ENCODE data around the gene THBS3. TPM values are rescaled to one million over a fixed set of nuclear protein-coding genes. Genes with fewer than 3 reads are reported as not detected.

Gene THBS3
- total RNA-seq, 1 donor from 2014 or later, result 118 TPM

DNA sequence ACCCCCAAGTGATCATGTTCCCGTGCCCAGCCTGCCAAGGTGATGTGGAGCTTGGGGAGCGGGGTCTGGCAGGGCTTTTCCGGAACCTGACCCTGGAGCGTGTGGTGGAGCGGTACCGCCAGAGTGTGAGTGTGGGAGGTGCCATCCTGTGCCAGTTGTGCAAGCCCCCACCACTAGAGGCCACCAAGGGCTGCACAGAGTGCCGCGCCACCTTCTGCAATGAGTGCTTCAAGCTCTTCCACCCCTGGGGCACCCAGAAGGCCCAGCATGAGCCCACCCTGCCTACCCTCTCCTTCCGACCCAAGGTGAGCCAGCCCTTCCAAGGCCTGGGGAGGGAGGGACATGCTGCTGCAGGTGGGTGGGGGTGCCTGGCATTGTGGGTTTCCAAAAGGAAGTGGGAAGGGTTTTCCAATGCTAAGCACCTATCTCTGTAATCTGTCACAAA, 31.7 kb downstream of the THBS3 start:
- Mint-ChIP-seq H3K27me3 (ENCODE audit: low read depth) (no peaks in the 10 kb centered on the region), H3K4me3 (ENCODE audit: unreplicated experiment) (no peak overlapping the region), H3K27ac (ENCODE audit: unreplicated experiment) (peak overlapping the region; percentile 75), H3K36me3 (ENCODE audit: low read depth) (peaks cover 17% of the 10 kb centered on the region), H3K9me3 (ENCODE audit: low read depth) (no peaks in the 10 kb centered on the region), H3K4me1 (ENCODE audit: low read depth) (peaks cover 49% of the 10 kb centered on the region)
- DNase-seq (ENCODE audit: low spot score), result peak; percentile 77
- TF ChIP-seq, protein P1, sequence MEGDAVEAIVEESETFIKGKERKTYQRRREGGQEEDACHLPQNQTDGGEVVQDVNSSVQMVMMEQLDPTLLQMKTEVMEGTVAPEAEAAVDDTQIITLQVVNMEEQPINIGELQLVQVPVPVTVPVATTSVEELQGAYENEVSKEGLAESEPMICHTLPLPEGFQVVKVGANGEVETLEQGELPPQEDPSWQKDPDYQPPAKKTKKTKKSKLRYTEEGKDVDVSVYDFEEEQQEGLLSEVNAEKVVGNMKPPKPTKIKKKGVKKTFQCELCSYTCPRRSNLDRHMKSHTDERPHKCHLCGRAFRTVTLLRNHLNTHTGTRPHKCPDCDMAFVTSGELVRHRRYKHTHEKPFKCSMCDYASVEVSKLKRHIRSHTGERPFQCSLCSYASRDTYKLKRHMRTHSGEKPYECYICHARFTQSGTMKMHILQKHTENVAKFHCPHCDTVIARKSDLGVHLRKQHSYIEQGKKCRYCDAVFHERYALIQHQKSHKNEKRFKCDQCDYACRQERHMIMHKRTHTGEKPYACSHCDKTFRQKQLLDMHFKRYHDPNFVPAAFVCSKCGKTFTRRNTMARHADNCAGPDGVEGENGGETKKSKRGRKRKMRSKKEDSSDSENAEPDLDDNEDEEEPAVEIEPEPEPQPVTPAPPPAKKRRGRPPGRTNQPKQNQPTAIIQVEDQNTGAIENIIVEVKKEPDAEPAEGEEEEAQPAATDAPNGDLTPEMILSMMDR (IDR thresholded peaks at IDR 0.05), result no peak

DNA sequence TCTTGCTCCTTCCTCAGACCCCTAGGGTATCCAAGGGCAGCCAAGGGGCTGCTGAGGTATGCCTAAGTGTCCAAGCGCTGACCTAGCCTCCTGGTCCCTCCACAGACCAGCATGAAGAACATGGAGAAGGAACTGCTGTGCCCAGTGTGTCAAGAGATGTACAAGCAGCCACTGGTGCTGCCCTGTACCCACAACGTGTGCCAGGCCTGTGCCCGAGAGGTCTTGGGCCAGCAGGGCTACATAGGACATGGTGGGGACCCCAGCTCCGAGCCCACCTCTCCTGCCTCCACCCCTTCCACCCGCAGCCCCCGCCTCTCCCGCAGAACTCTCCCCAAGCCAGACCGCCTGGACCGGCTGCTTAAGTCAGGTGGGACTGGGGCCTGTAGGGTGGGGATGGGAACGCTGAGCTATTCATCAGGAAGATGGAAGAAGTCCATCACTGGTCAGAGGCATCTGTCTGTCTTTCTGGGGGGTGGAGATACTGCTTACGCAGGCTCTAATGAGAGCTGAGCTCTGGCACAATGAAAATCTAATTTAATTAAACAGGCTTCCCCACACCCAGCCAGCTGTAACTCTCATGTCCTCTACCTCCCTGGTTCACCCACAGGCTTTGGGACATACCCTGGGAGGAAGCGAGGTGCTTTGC, 32.3 kb downstream of the THBS3 start:
- Mint-ChIP-seq H3K4me1 (ENCODE audit: low read depth) (peaks cover 50% of the 10 kb centered on the region), H3K27me3 (ENCODE audit: low read depth) (no peaks in the 10 kb centered on the region), H3K27ac (ENCODE audit: unreplicated experiment) (peak overlapping the region; percentile 75), H3K9me3 (ENCODE audit: low read depth) (no peaks in the 10 kb centered on the region), H3K36me3 (ENCODE audit: low read depth) (peaks cover 18% of the 10 kb centered on the region), H3K4me3 (ENCODE audit: unreplicated experiment) (peak overlapping the region; percentile 97)
- peak; percentile 80 for DNase-seq (ENCODE audit: low spot score)
- TF ChIP-seq, protein P1 (IDR thresholded peaks at IDR 0.05), result no peak

DNA sequence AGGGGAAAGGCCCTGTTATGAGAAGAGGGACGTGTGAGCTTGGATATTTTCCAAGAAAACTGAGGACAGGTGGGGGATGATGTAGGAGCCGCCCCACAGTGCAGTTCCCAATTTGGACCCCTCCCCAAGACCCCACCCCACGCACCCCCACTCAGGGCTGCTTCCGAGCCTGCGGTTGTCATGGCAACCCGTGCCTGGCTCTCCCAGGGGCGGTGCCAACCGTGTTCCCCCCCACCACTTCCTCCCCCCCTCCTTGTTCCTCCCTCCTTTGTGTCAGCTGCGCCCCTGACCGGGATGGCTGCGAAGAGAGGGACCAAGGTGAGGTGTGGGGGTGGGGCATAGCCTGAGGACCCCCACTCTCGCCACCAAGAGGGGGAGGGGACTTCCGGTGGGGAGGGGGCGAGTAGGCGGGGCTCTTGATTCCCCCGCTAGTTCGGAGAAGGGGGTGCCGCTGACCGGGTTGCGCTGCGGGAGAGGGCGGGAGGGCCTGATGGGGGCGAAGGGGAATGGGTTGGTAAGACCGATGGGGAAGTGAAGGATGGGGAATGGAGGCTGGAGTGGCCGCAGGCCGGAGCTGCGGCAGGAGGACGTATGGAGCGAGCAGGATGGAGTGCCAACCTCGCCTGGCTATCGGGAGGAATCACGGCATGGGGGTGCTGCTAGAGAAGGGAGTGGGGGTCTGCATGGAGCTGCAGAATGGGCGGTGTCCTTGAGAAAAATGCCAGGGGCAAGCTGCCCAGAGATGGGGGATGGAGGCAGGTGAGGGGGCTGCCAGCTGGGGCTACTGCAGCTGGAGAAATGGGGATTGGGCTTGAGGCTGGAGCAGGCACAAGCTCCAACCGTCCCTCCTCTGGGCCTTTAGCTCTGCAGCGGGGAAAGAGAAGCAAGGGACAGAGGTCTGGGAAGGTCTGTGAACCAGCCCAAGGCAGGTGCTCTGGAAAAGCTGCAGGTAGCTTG, 33.1 kb downstream of the THBS3 start:
- TF ChIP-seq, protein P1 (IDR thresholded peaks at IDR 0.05), result no peak
- Mint-ChIP-seq H3K9me3 (ENCODE audit: low read depth) (no peaks in the 10 kb centered on the region), H3K27me3 (ENCODE audit: low read depth) (no peaks in the 10 kb centered on the region), H3K27ac (ENCODE audit: unreplicated experiment) (peak overlapping the region; percentile 75), H3K4me1 (ENCODE audit: low read depth) (peaks cover 52% of the 10 kb centered on the region), H3K4me3 (ENCODE audit: unreplicated experiment) (peak overlapping the region; percentile 97), H3K36me3 (ENCODE audit: low read depth) (peaks cover 20% of the 10 kb centered on the region)
- peak; percentile 71 for DNase-seq (ENCODE audit: low spot score)

DNA sequence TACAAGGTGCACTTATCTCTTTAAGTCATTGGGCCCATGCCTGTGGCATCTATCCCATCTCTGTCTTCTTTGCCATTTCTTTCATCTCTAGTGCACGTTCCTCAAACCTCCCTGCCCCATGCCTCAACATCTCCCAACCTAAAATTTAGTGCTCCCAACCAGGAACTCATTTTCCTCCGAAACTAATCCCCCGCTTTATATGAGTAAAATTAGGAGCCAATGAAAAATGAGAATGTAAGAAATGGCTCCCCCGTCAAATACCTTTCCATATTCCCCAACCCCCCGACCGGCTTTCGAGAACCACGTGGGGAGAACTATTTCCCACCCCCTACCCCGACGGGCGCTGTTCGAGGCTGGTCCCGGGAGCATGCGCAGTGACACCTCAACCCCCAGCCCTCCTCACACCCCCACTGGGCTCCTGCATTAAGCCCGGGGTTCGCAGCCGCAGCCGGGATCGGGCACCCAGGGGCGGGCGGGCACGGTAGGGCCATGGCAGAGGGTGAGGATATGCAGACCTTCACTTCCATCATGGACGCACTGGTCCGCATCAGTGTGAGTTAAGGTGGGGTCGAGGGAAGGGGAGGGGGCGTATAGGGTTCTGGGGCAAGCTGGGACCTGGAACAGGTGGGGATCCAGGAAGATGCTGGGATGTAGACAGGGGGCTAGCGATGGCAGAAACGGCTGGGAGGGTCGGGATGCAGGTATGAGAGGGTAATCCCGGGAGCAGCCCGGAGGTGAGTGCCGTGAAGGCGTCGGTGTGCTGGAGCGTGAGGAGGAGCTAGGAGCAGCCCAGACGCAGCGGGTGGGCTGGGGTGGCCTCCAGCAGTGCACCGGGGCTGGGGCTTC, 34.0 kb downstream of the THBS3 start, which contains the start of gene TRIM46:
TSS of gene TRIM46 (plus strand) at position 372 of the 846 bp plus-strand sequence. CDS start at position 490, 118 bp downstream.
- H3K36me3 Mint-ChIP-seq (ENCODE audit: low read depth), result peaks cover 20% of the 10 kb centered on the region
- peaks cover 52% of the 10 kb centered on the region for H3K4me1 Mint-ChIP-seq (ENCODE audit: low read depth)
- H3K9me3 Mint-ChIP-seq (ENCODE audit: low read depth), result no peaks in the 10 kb centered on the region
- DNase-seq (ENCODE audit: low spot score), result peak; percentile 90
- H3K4me3 Mint-ChIP-seq (ENCODE audit: unreplicated experiment), result peak within 1 kb of the TSS; percentile 97
- TF ChIP-seq, protein P1 (IDR thresholded peaks at IDR 0.05), result peak; percentile 71
- peak within 1 kb of the TSS; percentile 98 for H3K27ac Mint-ChIP-seq (ENCODE audit: unreplicated experiment)
- no peaks in the 10 kb centered on the region for H3K27me3 Mint-ChIP-seq (ENCODE audit: low read depth)
